Skin epidermis (tissue), 12 donors: ENCODE results near the gene MTHFSD.

ENCODE experiments used
- H3K27ac ChIP-seq, 21 experiments: fragments of 200-600 bp; sonication (generic) in 11 of 21; one replicate each; pipeline ENCODE4 v1.5.0; 2020; ENCODE audit warnings: mild to moderate bottlenecking in 3 of 21, inconsistent platforms in 2 of 21, moderate library complexity in 2 of 21
- H3K4me3 ChIP-seq, 7 experiments: fragments of 200-600 bp; sonication (generic) in 2 of 7; one replicate each; pipeline ENCODE4 v1.5.0; 2020; ENCODE audit warnings: inconsistent platforms in 2 of 7, mild to moderate bottlenecking in 2 of 7, moderate library complexity in 1 of 7

MTHFSD gene

GRCh38 chr16:86496929-86497461, 58.0 kb downstream of the MTHFSD start:
- Histone ChIP-seq H3K4me3 (no peak overlapping the region), H3K27ac (no peak overlapping the region)

DNA sequence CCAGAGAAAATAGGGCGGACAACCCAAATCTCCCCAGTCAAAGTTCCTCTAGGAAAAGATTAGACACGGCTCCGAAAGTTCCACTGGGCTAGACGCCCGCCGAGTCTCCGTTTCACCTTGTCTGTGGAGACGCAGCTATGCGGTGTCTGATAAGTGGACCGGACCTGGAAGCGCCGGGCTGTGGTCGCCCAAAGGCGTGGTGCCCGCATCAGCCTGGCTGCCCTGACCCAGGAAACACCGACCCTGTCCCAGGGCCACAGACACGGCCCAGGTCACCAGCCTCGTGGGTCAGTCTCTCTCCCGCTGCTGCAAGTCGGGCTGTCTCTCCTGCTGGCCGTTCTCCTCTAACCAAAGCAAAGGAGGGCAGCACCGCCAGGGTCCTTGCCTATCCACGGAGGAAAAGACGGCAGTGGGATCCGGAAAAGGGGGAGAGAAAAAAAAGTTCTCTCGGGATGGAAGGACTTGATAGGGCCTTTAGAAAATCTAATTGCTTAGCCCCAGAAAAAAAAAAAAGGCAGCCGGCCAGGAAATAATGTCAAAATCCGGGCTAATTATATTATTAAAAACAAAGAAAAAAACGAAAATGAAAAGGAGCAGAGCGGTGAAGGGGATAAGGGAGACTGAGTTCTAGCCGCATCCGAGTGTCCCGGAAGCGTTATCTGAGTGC, 58.6 kb downstream of the MTHFSD start:
- H3K27ac ChIP-seq: no peak overlapping the region
- H3K4me3 ChIP-seq: no peak overlapping the region

DNA sequence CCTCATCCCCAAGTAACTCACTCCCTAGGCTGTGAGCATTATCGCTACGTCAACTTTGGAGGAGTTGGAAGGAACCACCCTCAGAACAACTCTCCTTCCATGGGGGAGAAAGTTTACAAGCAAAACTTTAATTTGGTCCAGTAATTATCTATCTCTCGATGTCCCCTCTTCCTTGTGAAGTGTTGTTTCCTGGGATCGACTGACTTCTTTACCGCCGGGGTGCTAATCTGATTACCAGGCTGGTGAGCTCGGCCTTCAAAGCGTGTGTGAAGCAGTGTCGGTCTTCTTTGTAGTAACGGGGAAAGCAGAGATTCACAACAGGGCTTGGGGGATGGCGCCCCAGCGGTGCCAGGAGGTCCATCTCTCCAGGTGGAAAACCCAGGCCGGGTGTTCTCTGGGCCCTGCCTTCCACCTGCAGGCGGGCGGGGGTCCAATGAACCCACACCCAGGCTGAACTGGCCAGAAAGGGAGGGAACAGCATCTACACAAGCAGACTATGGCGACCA, 59.2 kb downstream of the MTHFSD start:
- H3K4me3 ChIP-seq: no peak overlapping the region
- H3K27ac ChIP-seq: no peak overlapping the region

DNA sequence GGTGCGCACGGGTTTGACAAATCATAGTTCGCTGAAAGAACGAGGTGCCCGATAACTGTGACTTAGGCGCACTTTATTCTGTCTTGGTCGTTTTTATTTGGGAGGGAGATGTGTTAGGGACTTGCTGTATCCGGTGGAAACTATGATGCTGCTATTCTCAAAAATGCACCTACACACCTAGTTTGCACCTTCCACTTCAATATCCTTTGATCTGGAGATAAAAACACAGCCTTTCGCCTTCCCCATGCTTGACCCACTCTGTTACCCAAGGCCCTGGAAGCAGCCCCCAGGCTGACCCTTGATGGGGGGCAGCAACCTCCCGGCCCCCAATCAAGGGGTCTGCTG, 59.7 kb downstream of the MTHFSD start:
- Histone ChIP-seq H3K27ac (no peak overlapping the region), H3K4me3 (no peak overlapping the region)

GRCh38 chr16:86494565-86495356, 60.3 kb downstream of the MTHFSD start:
- no peak overlapping the region for H3K27ac ChIP-seq
- H3K4me3 ChIP-seq: no peak overlapping the region

DNA sequence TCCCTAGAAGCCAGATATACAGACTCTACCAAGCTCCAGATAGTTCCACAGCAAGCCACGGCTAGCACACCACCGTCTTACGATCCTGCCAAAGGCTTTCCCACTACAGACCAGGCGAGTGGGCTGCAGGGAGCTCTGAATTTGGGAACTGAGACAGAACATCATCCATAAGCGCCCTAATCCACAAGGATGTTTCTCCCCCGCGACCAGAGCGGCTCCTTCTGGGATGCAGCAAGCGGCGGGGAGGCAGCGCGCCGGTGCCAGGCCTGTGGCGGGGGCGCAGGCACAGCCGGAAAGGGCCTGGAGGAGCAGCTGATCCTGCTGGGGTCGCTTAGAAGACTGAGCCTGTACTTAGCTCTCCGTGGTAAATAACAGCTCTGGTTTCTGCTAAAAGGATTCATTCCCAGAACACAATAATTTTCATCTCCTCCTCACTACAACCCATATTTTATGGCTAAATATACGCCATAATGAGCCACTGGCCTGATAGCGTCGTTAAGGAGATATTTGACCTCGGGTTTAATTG, 60.9 kb downstream of the MTHFSD start:
- no peak overlapping the region for H3K27ac ChIP-seq
- H3K4me3 ChIP-seq: no peak overlapping the region

DNA sequence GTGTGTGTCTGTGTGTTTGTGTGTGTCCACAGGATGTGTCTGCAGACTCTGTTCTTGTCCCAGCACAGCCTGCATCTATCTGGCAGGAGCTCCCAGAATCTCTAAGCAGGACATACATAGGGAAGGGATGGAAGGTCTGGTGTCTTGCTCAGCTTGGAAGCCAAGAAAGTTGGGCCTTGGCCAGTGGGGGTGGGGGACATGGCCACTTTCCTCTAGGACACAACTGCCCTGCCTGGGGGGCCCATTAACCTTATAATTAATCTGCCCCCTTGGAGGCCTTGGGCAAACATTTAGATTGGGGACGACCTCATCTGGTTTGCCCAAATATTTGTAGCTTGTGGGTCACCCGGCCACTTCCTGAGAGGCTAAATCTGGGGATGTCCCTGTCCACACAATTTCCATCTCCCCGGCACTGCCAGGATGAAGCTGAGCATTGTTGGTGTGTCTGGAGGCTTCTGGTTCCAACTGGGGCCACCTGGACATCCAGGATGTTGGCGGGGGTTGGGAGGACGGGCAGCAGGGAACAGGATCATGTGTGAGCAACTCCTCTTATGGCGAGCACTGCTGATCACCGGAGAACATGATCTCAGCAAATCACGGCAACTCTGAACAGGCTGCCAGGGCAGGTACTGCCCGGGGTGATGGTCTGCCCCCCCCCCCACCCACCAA, 61.9 kb downstream of the MTHFSD start:
- no peak overlapping the region for H3K4me3 ChIP-seq
- H3K27ac ChIP-seq: no peak overlapping the region

DNA sequence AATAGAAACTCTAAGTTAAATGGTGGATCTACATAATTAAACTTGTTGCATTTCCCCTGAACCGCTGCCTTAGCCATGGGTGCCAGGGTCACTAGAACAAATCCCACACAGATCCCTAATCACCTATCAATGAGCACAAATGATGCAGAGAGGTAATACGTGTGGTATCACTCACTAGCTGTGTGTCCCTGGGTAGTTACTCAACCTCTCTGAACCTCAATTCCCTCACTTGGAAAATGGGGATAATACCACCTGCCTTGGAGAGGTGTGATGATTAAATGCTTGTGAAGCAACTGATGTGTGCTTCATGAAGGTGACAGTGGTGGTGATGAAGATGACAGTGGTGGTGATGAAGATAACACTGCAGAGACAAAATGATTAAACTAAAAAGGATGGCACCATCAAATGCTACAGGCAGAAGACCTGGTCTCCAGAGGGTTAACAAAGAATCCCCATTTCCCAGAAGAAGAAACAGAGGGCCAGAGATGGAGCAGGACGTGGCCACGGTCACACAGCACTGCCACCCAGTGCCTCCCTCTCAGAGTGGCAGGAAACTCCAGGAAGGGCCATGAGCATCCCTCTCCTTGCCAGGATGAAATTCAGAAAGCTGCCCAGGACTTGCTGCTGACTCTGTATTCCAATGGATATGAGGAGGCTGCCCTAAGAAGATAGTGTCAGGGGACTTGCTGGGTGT, 62.6 kb downstream of the MTHFSD start:
- no peak overlapping the region for H3K4me3 ChIP-seq
- H3K27ac ChIP-seq: no peak overlapping the region

DNA sequence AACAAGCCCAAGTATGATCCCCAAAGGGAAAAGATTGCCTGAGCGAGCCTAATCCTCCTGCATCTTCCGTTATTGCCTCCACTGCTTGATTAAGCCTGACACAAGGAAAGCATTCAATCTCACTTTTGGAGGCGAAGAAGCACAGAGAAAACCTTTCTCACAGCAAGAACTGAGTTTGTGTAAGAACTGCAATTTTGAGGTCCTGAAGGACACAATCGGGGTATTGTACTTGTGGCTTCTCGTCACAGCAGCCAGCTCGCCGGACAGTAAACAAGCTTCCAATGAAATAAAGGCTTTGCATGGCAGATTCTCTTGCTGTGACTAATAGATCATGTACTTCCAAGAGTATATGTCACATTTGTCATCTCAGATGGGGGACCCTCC, 63.4 kb downstream of the MTHFSD start:
- Histone ChIP-seq H3K27ac (no peak overlapping the region), H3K4me3 (no peak overlapping the region)

DNA sequence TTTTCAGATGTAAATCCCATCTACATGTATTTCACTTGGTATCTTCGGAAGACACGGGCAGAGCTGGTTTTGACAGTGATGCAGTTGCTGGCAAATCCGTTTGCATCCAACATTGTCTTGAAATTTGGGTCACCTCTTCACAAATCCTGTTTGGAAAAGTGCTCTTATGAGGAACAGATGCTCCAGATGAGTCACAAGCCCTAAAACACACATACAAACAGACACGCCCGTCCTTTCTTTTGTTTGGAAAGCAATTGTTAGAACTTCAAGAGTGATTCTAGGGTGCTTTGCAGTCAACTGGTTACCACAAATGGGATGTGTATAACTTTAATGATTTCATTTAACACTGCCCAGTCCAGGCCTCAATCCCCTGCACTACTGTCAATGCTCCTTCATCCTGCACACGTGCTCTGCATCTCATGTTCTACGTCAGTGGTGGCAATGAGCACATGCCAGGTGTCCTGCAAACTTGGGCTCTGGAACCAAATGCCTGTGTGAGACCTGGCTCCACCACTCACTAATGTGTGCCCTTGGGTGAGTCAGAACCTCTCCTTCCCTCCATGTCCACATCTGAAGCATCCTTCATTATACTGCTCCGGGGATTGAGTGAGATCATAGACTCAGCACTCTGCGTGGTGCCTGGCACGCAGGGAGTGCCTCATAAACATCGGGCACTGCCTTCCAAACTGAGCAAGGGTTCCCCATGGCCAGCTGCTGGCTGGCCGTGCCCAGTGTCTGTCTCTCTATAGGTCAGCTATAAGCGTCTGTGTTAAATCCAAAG, 64.0 kb downstream of the MTHFSD start:
- no peak overlapping the region for H3K27ac ChIP-seq
- H3K4me3 ChIP-seq: no peak overlapping the region

DNA sequence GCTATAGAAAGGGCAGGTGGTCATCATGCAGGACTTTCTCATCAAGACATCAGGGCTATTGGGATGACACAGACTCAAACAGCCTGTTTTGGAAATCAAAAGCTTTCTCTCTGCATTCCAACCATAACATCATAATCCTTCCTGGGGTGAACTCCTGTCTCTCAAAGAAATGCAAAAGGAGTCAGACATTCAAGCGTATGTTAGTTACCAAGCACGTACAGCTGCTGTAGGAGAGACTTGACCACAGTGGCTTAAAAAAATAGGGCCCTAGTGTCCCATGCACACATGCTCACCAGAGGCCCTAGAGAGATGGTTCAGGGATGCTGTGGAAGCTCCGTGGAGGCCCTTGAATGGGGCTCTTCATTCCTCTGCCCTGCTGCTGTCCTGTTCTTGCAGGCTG, 69.3 kb downstream of the MTHFSD start:
- Histone ChIP-seq H3K27ac (no peak overlapping the region), H3K4me3 (no peak overlapping the region)

- no peak overlapping the region for H3K27ac ChIP-seq
- H3K4me3 ChIP-seq: no peak overlapping the region
Observed at GRCh38 chr16:86484240-86484639, 70.8 kb downstream of the MTHFSD start.

DNA sequence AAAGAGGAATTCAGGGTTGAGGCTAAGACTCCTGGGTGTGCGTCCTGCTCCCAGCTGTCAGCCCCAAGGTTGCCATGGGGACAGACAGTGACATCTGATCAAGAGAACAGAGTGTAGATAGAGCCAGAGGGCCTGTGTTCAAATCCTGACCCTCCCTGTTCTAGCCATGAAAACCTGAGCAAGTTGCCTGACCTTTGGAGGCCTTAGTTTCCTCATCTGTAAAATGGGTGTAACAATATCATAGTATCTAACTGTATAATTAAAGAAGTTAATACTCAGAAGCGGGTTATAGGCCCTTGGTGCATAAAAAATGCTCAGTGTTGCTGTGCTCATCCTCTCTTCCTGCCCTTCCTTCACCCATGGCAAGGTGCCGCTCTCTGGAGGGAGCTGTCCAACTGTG, 73.4 kb downstream of the MTHFSD start:
- Histone ChIP-seq H3K4me3 (no peak overlapping the region), H3K27ac (no peak overlapping the region)

GRCh38 chr16:86480444-86480843, 74.6 kb downstream of the MTHFSD start:
- Histone ChIP-seq H3K4me3 (no peak overlapping the region), H3K27ac (no peak overlapping the region)
